GM18873 (cell line): ENCODE results near the gene RASL11A.
"Not testable (repeated sequence)": the region's sequence is repeated elsewhere in the genome, so short reads cannot be mapped to it uniquely, and the experiment has no call there.

Experiments used
- ATAC-seq: cut with Tn5 transposase; IDR thresholded peaks from one replicate; pipeline ENCODE4 v1.9.1; 2021; ENCODE audit warnings: mild to moderate bottlenecking, moderate library complexity, moderate number of reproducible peaks; ENCODE audit not compliant: unreplicated experiment, low FRiP score

RASL11A gene

GRCh38 chr13:27266917-27267316, 3.7 kb upstream of the RASL11A start:
- no peak for ATAC-seq

- ATAC-seq: no peak
These were observed 3.0 kb upstream of the RASL11A start for GRCh38 chr13:27267596-27267995.

- ATAC-seq: no peak
These were observed 1.4 kb upstream of the RASL11A start for GRCh38 chr13:27269114-27269665.

GRCh38 chr13:27271570-27272096, 1.0 kb downstream of the RASL11A start:
- ATAC-seq: no peak

- ATAC-seq: no peak
These were observed 3.2 kb downstream of the RASL11A start for GRCh38 chr13:27273658-27274425.

- ATAC-seq: no peak
These were observed 4.0 kb downstream of the RASL11A start for GRCh38 chr13:27274631-27275030.

- no peak for ATAC-seq
These were observed 5.6 kb downstream of the RASL11A start for GRCh38 chr13:27276188-27276587.

GRCh38 chr13:27279506-27279905, 8.9 kb downstream of the RASL11A start:
- no peak for ATAC-seq

- no peak for ATAC-seq
These were observed 9.5 kb downstream of the RASL11A start for GRCh38 chr13:27280009-27280656.

GRCh38 chr13:27280841-27281240, 10.2 kb downstream of the RASL11A start:
- ATAC-seq: no peak

- no peak for ATAC-seq
These were observed 10.8 kb downstream of the RASL11A start for GRCh38 chr13:27281420-27281819.

GRCh38 chr13:27283906-27284493, 13.4 kb downstream of the RASL11A start:
- ATAC-seq: no peak

- no peak for ATAC-seq
These were observed 17.8 kb downstream of the RASL11A start for GRCh38 chr13:27288392-27288791.

GRCh38 chr13:27289011-27289665, 18.5 kb downstream of the RASL11A start:
- no peak for ATAC-seq

GRCh38 chr13:27290715-27291114, 20.1 kb downstream of the RASL11A start:
- no peak for ATAC-seq

- not testable (repeated sequence) for ATAC-seq
These were observed 21.3 kb downstream of the RASL11A start for GRCh38 chr13:27291967-27292366.

- no peak for ATAC-seq
These were observed 22.6 kb downstream of the RASL11A start for GRCh38 chr13:27293076-27293691.

- ATAC-seq: no peak
These were observed 23.4 kb downstream of the RASL11A start for GRCh38 chr13:27293873-27294515.

- ATAC-seq: no peak
These were observed 24.5 kb downstream of the RASL11A start for GRCh38 chr13:27295096-27295495.

GRCh38 chr13:27295660-27296059, 25.0 kb downstream of the RASL11A start:
- ATAC-seq: no peak
